ENCODE results near the gene ZNF197. TPM values are rescaled to one million over a fixed set of nuclear protein-coding genes. Genes with fewer than 3 reads are reported as not detected.
"Not testable (repeated sequence)": the region's sequence is repeated elsewhere in the genome, so short reads cannot be mapped to it uniquely, and the experiment has no call there.

The ZNF197 gene
- total RNA-seq, 1 experiment from 2014 or later = 12.0 TPM

DNA sequence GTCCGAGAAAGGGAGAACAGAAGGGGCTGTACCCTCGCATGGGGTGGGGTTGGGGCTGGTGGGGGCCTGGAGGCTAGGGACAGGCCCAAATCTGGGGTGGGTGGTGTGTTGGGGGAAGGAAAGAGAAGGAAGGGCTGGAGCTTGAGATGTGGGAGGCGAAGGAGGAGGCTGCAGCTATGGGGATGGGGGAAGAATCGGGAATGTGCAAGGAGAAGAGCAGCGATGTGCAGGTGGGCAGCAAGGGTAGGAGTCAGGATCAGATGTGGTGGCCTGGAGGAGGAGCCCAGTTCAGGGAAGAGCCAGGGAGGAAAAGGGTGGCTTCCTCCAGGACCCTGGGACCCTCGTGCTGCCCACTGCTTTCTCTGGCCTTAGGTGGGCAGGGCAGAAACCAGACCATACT is 44.9 kb downstream of the ZNF197 start:
- BruUV-seq (replicated peaks) = no TSS peak
- H3K4me3 Mint-ChIP-seq (ENCODE audit: low read depth, unreplicated experiment) = no peak overlapping the region
- CTCF ChIA-PET = no interaction called here
- no peaks in the 10 kb centered on the region for H3K36me3 Mint-ChIP-seq (ENCODE audit: insufficient read depth, unreplicated experiment)
- intact Hi-C loops (cut with micrococcal nuclease; ENCODE audit: unreplicated experiment) = no loop called here
- TF ChIP-seq, protein P1, sequence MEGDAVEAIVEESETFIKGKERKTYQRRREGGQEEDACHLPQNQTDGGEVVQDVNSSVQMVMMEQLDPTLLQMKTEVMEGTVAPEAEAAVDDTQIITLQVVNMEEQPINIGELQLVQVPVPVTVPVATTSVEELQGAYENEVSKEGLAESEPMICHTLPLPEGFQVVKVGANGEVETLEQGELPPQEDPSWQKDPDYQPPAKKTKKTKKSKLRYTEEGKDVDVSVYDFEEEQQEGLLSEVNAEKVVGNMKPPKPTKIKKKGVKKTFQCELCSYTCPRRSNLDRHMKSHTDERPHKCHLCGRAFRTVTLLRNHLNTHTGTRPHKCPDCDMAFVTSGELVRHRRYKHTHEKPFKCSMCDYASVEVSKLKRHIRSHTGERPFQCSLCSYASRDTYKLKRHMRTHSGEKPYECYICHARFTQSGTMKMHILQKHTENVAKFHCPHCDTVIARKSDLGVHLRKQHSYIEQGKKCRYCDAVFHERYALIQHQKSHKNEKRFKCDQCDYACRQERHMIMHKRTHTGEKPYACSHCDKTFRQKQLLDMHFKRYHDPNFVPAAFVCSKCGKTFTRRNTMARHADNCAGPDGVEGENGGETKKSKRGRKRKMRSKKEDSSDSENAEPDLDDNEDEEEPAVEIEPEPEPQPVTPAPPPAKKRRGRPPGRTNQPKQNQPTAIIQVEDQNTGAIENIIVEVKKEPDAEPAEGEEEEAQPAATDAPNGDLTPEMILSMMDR (IDR thresholded peaks at IDR 0.05; ENCODE audit: unreplicated experiment) = no peak
- peaks cover 15% of the 10 kb centered on the region for H3K9me3 Mint-ChIP-seq (ENCODE audit: low read depth, unreplicated experiment)
- H3K4me1 Mint-ChIP-seq (ENCODE audit: low read depth, unreplicated experiment) = no peaks in the 10 kb centered on the region
- H3K27ac Mint-ChIP-seq (ENCODE audit: unreplicated experiment) = no peak overlapping the region
- DNase-seq = no peak
- no peaks in the 10 kb centered on the region for H3K27me3 Mint-ChIP-seq (ENCODE audit: unreplicated experiment)

DNA sequence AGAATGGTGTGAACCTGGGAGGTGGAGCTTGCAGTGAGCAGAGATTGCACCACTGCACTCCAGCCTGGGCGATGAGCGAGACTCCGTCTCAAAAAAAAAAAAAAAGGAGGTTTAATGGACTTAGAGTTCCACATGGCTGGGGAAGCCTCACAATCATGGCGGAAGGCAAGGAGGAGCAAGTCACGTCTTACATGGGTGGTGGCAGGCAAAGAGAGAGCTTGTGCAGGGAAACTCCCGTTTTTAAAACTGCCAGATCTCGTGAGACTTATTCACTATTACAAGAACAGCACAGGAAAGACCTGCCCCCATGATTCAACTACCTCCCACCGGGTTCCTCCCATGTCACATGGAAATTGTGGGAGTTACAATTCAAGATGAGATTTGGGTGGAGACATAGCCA is 48.6 kb downstream of the ZNF197 start:
- H3K4me1 Mint-ChIP-seq (ENCODE audit: low read depth, unreplicated experiment); H3K36me3 Mint-ChIP-seq (ENCODE audit: insufficient read depth, unreplicated experiment); intact Hi-C loops (cut with micrococcal nuclease; ENCODE audit: unreplicated experiment); H3K27me3 Mint-ChIP-seq (ENCODE audit: unreplicated experiment); H3K4me3 Mint-ChIP-seq (ENCODE audit: low read depth, unreplicated experiment); H3K27ac Mint-ChIP-seq (ENCODE audit: unreplicated experiment); DNase-seq; CTCF ChIA-PET; BruUV-seq (replicated peaks): not testable (repeated sequence)
- peaks cover 11% of the 10 kb centered on the region for H3K9me3 Mint-ChIP-seq (ENCODE audit: low read depth, unreplicated experiment)

DNA sequence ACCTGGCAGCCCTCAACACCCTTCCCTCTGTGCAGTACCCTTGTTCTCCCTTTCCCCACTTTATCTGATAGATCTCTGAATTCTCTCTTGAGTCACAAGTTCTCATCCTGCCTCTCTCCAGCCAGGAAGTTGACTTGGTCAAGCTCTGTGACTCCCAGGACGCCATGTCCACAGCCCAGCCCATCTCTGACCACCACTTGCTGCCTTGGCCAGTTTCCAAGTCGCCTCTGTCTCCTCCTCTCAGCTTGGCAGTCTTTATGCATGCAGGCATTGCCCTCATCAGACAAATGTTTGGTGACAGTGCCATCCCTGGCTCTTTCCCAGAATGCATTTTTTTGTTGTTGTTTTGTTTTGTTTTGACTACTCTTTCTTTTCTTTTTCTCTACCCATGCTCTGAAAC is 49.4 kb downstream of the ZNF197 start:
- TF ChIP-seq, protein P1 (IDR thresholded peaks at IDR 0.05; ENCODE audit: unreplicated experiment) = no peak
- CTCF ChIA-PET = no interaction called here
- Mint-ChIP-seq H3K27me3 (ENCODE audit: unreplicated experiment) (no peaks in the 10 kb centered on the region), H3K27ac (ENCODE audit: unreplicated experiment) (no peak overlapping the region), H3K4me3 (ENCODE audit: low read depth, unreplicated experiment) (no peak overlapping the region), H3K36me3 (ENCODE audit: insufficient read depth, unreplicated experiment) (no peaks in the 10 kb centered on the region), H3K9me3 (ENCODE audit: low read depth, unreplicated experiment) (peaks cover 11% of the 10 kb centered on the region), H3K4me1 (ENCODE audit: low read depth, unreplicated experiment) (no peaks in the 10 kb centered on the region)
- intact Hi-C loops (cut with micrococcal nuclease; ENCODE audit: unreplicated experiment) = no loop called here
- DNase-seq = no peak
- no TSS peak for BruUV-seq (replicated peaks)

DNA sequence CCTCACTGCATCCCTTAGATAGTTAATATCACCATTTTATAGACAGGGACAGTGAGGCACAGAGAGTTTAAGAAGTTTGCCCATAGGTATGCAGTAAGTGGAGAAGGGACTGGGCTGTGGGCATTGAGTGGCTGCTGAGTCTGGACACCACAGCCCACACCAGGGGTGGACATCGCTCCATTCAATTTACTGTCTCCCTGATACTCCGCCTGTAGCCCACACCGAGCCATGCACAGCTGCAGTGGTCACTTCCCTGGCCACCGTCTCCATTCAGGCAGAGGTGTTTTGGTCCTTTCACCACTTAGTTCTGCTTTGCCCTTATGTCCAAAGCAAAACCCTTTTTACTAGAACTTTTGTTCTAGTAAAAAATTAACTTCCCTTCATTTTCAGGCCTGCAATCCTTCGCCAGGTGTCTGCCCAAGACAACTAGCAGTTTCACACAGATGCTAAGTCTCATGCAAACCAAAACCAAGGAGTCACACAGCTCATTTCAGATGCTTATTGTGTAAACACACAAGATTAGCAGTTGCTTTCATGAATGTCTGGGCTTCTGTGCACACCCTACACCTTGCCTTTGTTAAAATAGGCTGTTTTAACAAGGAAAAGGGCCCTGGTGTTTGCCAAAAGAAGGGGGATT is 53.8 kb downstream of the ZNF197 start:
- BruUV-seq (replicated peaks) = no TSS peak
- no peak for DNase-seq
- Mint-ChIP-seq H3K27me3 (ENCODE audit: unreplicated experiment) (no peaks in the 10 kb centered on the region), H3K4me1 (ENCODE audit: low read depth, unreplicated experiment) (no peaks in the 10 kb centered on the region), H3K27ac (ENCODE audit: unreplicated experiment) (no peak overlapping the region), H3K9me3 (ENCODE audit: low read depth, unreplicated experiment) (peaks cover 11% of the 10 kb centered on the region), H3K4me3 (ENCODE audit: low read depth, unreplicated experiment) (no peak overlapping the region), H3K36me3 (ENCODE audit: insufficient read depth, unreplicated experiment) (no peaks in the 10 kb centered on the region)
- CTCF ChIA-PET = no interaction called here
- TF ChIP-seq, protein P1 (IDR thresholded peaks at IDR 0.05; ENCODE audit: unreplicated experiment) = no peak
- intact Hi-C loops (cut with micrococcal nuclease; ENCODE audit: unreplicated experiment) = no loop called here

DNA sequence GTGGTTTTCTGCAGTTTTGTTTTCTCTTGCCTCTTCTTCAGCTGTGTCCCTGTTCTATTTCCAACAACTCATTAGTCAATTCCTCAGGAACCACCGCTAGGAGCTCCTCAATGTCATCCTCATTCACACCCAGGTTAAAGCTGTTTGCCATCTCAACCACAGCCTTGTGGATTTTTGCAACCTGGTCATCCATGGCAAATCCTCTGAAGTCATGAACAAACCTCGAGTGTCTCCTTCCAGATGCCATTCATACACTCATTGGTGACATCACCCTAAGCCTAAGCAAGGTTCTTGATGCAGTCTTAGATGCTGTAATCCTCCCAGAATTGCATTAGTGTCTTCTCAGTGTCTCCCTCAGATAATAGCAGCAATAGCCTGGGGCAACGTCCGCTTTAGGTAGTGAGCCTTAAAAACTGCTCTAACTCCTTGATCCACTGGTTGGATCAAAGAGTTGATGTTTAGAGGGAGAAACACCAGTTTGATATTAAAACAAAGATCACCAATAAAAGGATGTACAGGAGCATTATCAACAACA is 56.2 kb downstream of the ZNF197 start:
- H3K27me3 Mint-ChIP-seq (ENCODE audit: unreplicated experiment) = no peaks in the 10 kb centered on the region
- DNase-seq = no peak
- H3K27ac Mint-ChIP-seq (ENCODE audit: unreplicated experiment) = no peak overlapping the region
- no peak overlapping the region for H3K4me3 Mint-ChIP-seq (ENCODE audit: low read depth, unreplicated experiment)
- CTCF ChIA-PET = no interaction called here
- no peaks in the 10 kb centered on the region for H3K36me3 Mint-ChIP-seq (ENCODE audit: insufficient read depth, unreplicated experiment)
- TF ChIP-seq, protein P1 (IDR thresholded peaks at IDR 0.05; ENCODE audit: unreplicated experiment) = no peak
- BruUV-seq (replicated peaks) = no TSS peak
- H3K4me1 Mint-ChIP-seq (ENCODE audit: low read depth, unreplicated experiment) = no peaks in the 10 kb centered on the region
- H3K9me3 Mint-ChIP-seq (ENCODE audit: low read depth, unreplicated experiment) = peaks cover 7% of the 10 kb centered on the region
- intact Hi-C loops (cut with micrococcal nuclease; ENCODE audit: unreplicated experiment) = no loop called here

Data from Calu3 (cell line).